NCI-H2029 treated with DMSO at 0.1 percent for 48 hours (cell line): ENCODE measurements around the gene WDR5.
A peak's percentile ranks its signal among the peaks of the same experiment; 100 is the strongest.

Experiments used
- DNase-seq: peaks from one replicate; lab custom pipeline; 2025; lab: John Stamatoyannopoulos, UW

Gene WDR5

GRCh38 chr9:134132208-134132870 lies 3.5 kb upstream of the WDR5 start:
- no peak for DNase-seq

- peak; percentile 35 for DNase-seq
These were observed 936 bp upstream of the WDR5 start for GRCh38 chr9:134134949-134135342.

- DNase-seq, result no peak
These were observed 475 bp downstream of the WDR5 start for GRCh38 chr9:134136118-134136995.

GRCh38 chr9:134136996-134137299 lies 1.1 kb downstream of the WDR5 start:
- no peak for DNase-seq

GRCh38 chr9:134138292-134138691 lies 2.4 kb downstream of the WDR5 start:
- no peak for DNase-seq

- DNase-seq, result no peak
These were observed 3.2 kb downstream of the WDR5 start for GRCh38 chr9:134139081-134139480.

GRCh38 chr9:134141906-134142305 lies 6.0 kb downstream of the WDR5 start:
- no peak for DNase-seq

- DNase-seq, result no peak
These were observed 8.9 kb downstream of the WDR5 start for GRCh38 chr9:134144801-134145200.

- DNase-seq, result no peak
These were observed 9.4 kb downstream of the WDR5 start for GRCh38 chr9:134145262-134145661.

- no peak for DNase-seq
These were observed 11.1 kb downstream of the WDR5 start for GRCh38 chr9:134146774-134147493.

GRCh38 chr9:134149380-134149779 lies 13.5 kb downstream of the WDR5 start:
- DNase-seq, result no peak

- DNase-seq, result no peak
These were observed 14.8 kb downstream of the WDR5 start for GRCh38 chr9:134150557-134151214.

GRCh38 chr9:134152022-134152448 lies 16.2 kb downstream of the WDR5 start:
- DNase-seq, result no peak

- DNase-seq, result no peak
These were observed 16.6 kb downstream of the WDR5 start for GRCh38 chr9:134152488-134152887.

GRCh38 chr9:134153450-134153849 lies 17.6 kb downstream of the WDR5 start:
- DNase-seq, result no peak

- DNase-seq, result no peak
These were observed 18.4 kb downstream of the WDR5 start for GRCh38 chr9:134154262-134154701.

GRCh38 chr9:134155812-134156377 lies 20.0 kb downstream of the WDR5 start:
- no peak for DNase-seq

- no peak for DNase-seq
These were observed 20.9 kb downstream of the WDR5 start for GRCh38 chr9:134156564-134157377.

- no peak for DNase-seq
These were observed 21.6 kb downstream of the WDR5 start for GRCh38 chr9:134157378-134157885.

GRCh38 chr9:134158242-134158641 lies 22.4 kb downstream of the WDR5 start:
- no peak for DNase-seq
